ENCODE measurements around the gene SPIN1. TPM values are rescaled to one million over a fixed set of nuclear protein-coding genes. Genes with fewer than 3 reads are reported as not detected.

SPIN1 gene
- total and polyA plus RNA-seq, 8 donors, result 17.8 to 53.4 (median 28.8) TPM

DNA sequence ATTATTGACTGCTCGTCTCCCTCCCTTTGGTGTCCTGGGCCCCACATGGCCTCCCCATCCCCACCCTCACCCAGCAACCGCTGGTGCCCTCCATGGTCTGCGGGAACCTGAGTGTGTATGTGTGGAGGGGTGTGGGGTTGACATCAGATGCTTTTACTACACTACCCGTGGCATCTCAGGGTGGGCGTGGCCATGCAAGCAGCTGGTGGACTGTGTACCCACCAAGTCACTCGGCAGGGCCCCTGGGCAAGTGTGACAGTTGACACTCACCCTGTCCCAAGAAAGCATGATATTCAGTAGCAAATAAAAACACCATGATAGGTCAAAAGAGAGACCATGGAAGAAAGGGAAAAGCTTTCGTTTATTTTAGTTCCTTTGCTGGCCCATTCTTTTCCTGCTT lies 139.4 kb downstream of the SPIN1 start:
- H3K27ac ChIP-seq, result no peak overlapping the region
- no peak for FAIRE-seq

More for the DNA sequence above, 139.4 kb downstream of the SPIN1 start:
- 63 to 65% methylated on average over 7 of the region's 7 CpGs for WGBS, 2 donors
- Histone ChIP-seq H3K27me3 (no peaks in the 10 kb centered on the region), H3K9me3 (no peaks in the 10 kb centered on the region), H3K36me3 (no peaks in the 10 kb centered on the region), H3K4me3 (no peak overlapping the region), H3K4me1 (no peaks in the 10 kb centered on the region)
- DNase-seq (no peak), ATAC-seq (no peak)
- intact Hi-C loops (cut with DNase I), result no loop called here
- no peak for TF ChIP-seq CTCF (IDR thresholded peaks at IDR 0.05)

Other genes starting within 250 kb of the SPIN1 start
- gene SPATA31C2, start 250.0 kb upstream of the SPIN1 start, total RNA-seq, result not detected
- not detected for gene SPATA31C2, start 250.0 kb upstream of the SPIN1 start, polyA plus RNA-seq
- gene NXNL2, start 146.7 kb downstream of the SPIN1 start, total RNA-seq, result under 1 TPM in 5 of 6 donors, not detected in 1; 0.19 to 0.84 (median 0.29) TPM
- 1 to 10 TPM in 1 of 2 donors, under 1 TPM in 1; 0.99 to 1.5 TPM for gene NXNL2, start 146.7 kb downstream of the SPIN1 start, polyA plus RNA-seq